ENCODE results near the gene ZNF45.

The ZNF45 gene

GRCh38 chr19:43941209-43941608, 6.1 kb upstream of the ZNF45 start:
- no peaks in the 10 kb centered on the region for H3K4me1 ChIP-seq (ENCODE audit: control insufficient read depth, insufficient read depth, low read length)
- H3K9ac ChIP-seq (ENCODE audit: low read length), result no peak overlapping the region
- no peaks in the 10 kb centered on the region for H3K27me3 ChIP-seq (ENCODE audit: control insufficient read depth, insufficient read depth, low read length)
- no peaks in the 10 kb centered on the region for H3K36me3 ChIP-seq (ENCODE audit: control insufficient read depth, insufficient read depth, low read length)
- H3K27ac ChIP-seq (ENCODE audit: low read depth, low read length), result no peak overlapping the region
- H3K4me3 ChIP-seq (ENCODE audit: low read length), result no peak overlapping the region

DNA sequence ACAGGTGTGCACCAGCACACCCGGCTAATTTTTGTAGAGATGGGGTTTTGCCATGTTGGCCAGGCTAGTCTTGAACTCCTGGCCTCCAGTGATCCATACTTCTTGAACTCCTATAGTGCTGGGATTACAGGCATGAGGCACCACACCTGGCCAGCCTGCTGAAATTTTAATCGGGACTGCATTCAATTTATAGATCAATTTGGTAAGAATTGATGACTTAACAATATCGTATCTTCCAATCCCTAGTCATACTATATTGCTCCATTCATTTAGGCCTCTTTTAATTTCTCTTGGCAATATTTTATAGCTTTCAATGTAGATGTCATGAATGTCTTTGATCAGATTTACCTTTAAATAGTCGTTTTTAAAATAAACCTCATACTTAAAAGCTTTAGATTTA, 5.6 kb upstream of the ZNF45 start:
- Histone ChIP-seq H3K27ac (ENCODE audit: low read depth, low read length) (no peak overlapping the region), H3K4me3 (ENCODE audit: low read length) (no peak overlapping the region), H3K36me3 (ENCODE audit: control insufficient read depth, insufficient read depth, low read length) (no peaks in the 10 kb centered on the region), H3K27me3 (ENCODE audit: control insufficient read depth, insufficient read depth, low read length) (no peaks in the 10 kb centered on the region), H3K4me1 (ENCODE audit: control insufficient read depth, insufficient read depth, low read length) (no peaks in the 10 kb centered on the region), H3K9ac (ENCODE audit: low read length) (no peak overlapping the region)

GRCh38 chr19:43939557-43940260, 4.6 kb upstream of the ZNF45 start:
- Histone ChIP-seq H3K27me3 (ENCODE audit: control insufficient read depth, insufficient read depth, low read length) (no peaks in the 10 kb centered on the region), H3K4me1 (ENCODE audit: control insufficient read depth, insufficient read depth, low read length) (no peaks in the 10 kb centered on the region), H3K36me3 (ENCODE audit: control insufficient read depth, insufficient read depth, low read length) (no peaks in the 10 kb centered on the region), H3K4me3 (ENCODE audit: low read length) (no peak overlapping the region), H3K27ac (ENCODE audit: low read depth, low read length) (no peak overlapping the region), H3K9ac (ENCODE audit: low read length) (no peak overlapping the region)

- Histone ChIP-seq H3K27ac (ENCODE audit: low read depth, low read length) (no peak overlapping the region), H3K4me3 (ENCODE audit: low read length) (no peak overlapping the region), H3K36me3 (ENCODE audit: control insufficient read depth, insufficient read depth, low read length) (no peaks in the 10 kb centered on the region), H3K27me3 (ENCODE audit: control insufficient read depth, insufficient read depth, low read length) (no peaks in the 10 kb centered on the region), H3K4me1 (ENCODE audit: control insufficient read depth, insufficient read depth, low read length) (peaks cover 7% of the 10 kb centered on the region), H3K9ac (ENCODE audit: low read length) (no peak overlapping the region)
Observed at GRCh38 chr19:43936188-43936587, 1.1 kb upstream of the ZNF45 start.

DNA sequence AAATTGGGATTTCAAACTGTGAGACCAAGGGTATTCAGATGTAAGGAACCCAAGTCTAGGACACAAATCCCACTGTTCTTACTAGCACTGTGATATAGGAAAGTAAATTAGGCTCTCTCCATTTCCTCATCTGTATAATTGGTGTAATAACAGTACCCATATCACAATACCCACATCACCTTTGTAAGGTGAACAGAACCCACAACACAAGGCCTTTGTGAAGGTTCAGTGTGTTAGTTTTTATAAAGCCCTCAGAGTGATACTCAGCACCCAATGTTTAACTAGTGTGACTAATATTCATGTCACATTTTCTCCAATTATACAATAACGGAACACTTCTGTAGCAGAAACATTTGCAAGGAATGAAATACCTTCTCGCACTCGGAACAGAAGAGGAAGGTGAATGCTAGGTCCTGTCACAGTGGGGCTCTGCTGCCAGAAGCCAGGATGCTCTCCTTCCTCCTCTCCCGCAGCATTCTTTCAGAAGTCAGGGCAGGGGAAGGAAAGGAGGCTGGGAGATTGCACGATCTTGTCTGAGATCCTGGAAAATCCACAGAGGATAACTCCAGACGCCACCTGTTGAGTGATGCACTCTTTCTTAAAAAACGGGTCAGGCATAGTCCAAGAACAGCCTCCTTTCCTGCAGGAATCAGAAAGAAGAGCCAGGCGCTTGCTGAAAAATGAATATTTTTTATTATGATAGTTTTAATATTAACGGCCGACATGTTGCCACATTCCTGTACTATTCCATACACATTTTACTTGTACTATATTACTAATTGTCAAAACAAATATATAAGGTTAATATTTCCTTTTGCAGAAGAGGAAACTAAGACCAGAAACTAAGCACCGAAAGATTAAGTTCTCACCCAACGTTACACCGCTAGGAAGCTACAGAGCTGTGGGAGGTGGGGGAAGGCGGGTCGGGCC, 762 bp downstream of the ZNF45 start:
- peak overlapping the region; percentile 90 for H3K27ac ChIP-seq (ENCODE audit: low read depth, low read length)
- H3K9ac ChIP-seq (ENCODE audit: low read length), result peak overlapping the region; percentile 72
- peak overlapping the region; percentile 77 for H3K4me3 ChIP-seq (ENCODE audit: low read length)
- H3K36me3 ChIP-seq (ENCODE audit: control insufficient read depth, insufficient read depth, low read length), result peaks cover 4% of the 10 kb centered on the region
- no peaks in the 10 kb centered on the region for H3K27me3 ChIP-seq (ENCODE audit: control insufficient read depth, insufficient read depth, low read length)
- H3K4me1 ChIP-seq (ENCODE audit: control insufficient read depth, insufficient read depth, low read length), result peaks cover 7% of the 10 kb centered on the region

- no peak overlapping the region for H3K4me3 ChIP-seq (ENCODE audit: low read length)
- H3K27me3 ChIP-seq (ENCODE audit: control insufficient read depth, insufficient read depth, low read length), result no peaks in the 10 kb centered on the region
- peaks cover under 1% of the 10 kb centered on the region for H3K4me1 ChIP-seq (ENCODE audit: control insufficient read depth, insufficient read depth, low read length)
- H3K36me3 ChIP-seq (ENCODE audit: control insufficient read depth, insufficient read depth, low read length), result peaks cover 33% of the 10 kb centered on the region
- no peak overlapping the region for H3K9ac ChIP-seq (ENCODE audit: low read length)
- no peak overlapping the region for H3K27ac ChIP-seq (ENCODE audit: low read depth, low read length)
Observed at GRCh38 chr19:43928820-43929219, 6.3 kb downstream of the ZNF45 start.

DNA sequence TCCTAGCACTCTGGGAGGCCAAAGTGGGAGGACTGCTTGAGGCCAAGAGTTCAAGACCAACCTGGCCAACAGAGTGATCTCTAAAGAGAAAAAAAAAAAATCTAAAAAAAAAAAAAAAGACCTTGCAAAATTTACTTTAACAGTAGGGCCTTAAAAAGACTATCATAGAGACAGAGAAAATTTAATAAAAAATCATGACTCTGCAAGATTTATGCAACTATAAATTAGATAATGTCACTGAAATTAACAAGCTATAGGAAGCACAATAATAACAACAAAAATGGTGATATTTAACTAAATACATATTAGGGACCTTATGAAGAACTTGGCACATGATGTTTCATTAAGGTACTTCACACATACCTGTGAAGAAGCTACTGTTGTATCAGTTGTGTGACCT, 11.2 kb downstream of the ZNF45 start:
- H3K27me3 ChIP-seq (ENCODE audit: control insufficient read depth, insufficient read depth, low read length), result no peaks in the 10 kb centered on the region
- H3K36me3 ChIP-seq (ENCODE audit: control insufficient read depth, insufficient read depth, low read length), result peaks cover 55% of the 10 kb centered on the region
- no peaks in the 10 kb centered on the region for H3K4me1 ChIP-seq (ENCODE audit: control insufficient read depth, insufficient read depth, low read length)
- H3K9ac ChIP-seq (ENCODE audit: low read length), result no peak overlapping the region
- no peak overlapping the region for H3K4me3 ChIP-seq (ENCODE audit: low read length)
- H3K27ac ChIP-seq (ENCODE audit: low read depth, low read length), result no peak overlapping the region

DNA sequence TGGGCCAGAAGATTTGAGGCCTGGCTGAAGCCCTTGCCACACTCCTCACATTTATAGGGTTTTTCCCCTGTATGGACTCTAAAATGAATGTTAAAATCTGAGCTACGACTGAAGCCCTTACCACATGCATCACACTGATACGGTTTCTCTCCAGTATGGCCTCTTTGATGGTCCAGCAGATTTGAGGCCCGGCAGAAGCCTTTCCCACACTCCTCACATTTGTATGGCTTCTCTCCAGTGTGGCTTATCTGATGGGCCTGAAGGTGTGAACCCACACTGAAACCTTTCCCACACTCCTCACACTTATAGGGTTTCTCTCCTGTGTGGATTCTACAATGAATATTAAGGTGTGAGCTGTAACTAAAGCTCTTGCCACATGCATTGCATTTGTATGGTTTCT, 21.0 kb downstream of the ZNF45 start:
- no peaks in the 10 kb centered on the region for H3K4me1 ChIP-seq (ENCODE audit: control insufficient read depth, insufficient read depth, low read length)
- peaks cover 51% of the 10 kb centered on the region for H3K36me3 ChIP-seq (ENCODE audit: control insufficient read depth, insufficient read depth, low read length)
- H3K27me3 ChIP-seq (ENCODE audit: control insufficient read depth, insufficient read depth, low read length), result no peaks in the 10 kb centered on the region
- peak overlapping the region; percentile 17 for H3K4me3 ChIP-seq (ENCODE audit: low read length)
- H3K27ac ChIP-seq (ENCODE audit: low read depth, low read length), result no peak overlapping the region
- H3K9ac ChIP-seq (ENCODE audit: low read length), result no peak overlapping the region

DNA sequence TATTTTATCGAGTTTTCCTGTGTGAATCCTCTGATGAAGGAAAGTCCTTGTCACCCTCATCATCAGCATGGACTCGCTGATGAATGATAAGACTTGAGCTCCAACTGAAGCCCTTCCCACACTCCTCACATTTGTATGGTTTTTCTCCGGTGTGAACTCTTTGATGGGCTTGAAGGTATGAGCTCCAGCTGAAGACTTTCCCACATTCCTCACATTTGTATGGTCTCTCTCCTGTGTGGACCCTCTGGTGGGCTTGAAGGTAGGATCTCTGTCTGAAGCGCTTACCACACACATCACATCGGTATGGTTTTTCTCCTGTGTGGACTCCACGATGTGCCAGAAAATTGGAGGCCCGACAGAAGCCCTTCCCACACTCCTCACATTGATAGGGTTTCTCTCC, 21.7 kb downstream of the ZNF45 start:
- peaks cover 44% of the 10 kb centered on the region for H3K36me3 ChIP-seq (ENCODE audit: control insufficient read depth, insufficient read depth, low read length)
- no peaks in the 10 kb centered on the region for H3K4me1 ChIP-seq (ENCODE audit: control insufficient read depth, insufficient read depth, low read length)
- H3K4me3 ChIP-seq (ENCODE audit: low read length), result peak overlapping the region; percentile 17
- H3K27ac ChIP-seq (ENCODE audit: low read depth, low read length), result no peak overlapping the region
- H3K9ac ChIP-seq (ENCODE audit: low read length), result no peak overlapping the region
- no peaks in the 10 kb centered on the region for H3K27me3 ChIP-seq (ENCODE audit: control insufficient read depth, insufficient read depth, low read length)

DNA sequence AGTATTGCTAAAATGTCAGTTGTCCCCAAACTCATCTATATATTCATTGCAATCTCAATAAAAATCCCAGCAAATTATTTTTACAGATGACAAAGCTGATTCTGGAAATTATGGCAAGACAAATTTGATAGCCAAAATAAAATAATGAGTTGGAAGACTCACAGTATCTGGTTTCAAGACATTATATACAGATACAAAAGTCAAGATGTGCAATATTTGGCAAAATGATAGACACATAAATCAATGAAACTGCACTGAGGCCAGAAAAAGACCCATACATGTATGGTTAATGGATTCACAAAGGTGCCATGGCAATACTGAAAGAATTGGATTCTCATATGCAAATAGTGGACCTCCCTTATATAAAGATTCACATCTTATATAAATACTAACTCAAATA, 24.2 kb downstream of the ZNF45 start:
- no peaks in the 10 kb centered on the region for H3K27me3 ChIP-seq (ENCODE audit: control insufficient read depth, insufficient read depth, low read length)
- H3K36me3 ChIP-seq (ENCODE audit: control insufficient read depth, insufficient read depth, low read length), result peaks cover 24% of the 10 kb centered on the region
- no peak overlapping the region for H3K27ac ChIP-seq (ENCODE audit: low read depth, low read length)
- H3K4me1 ChIP-seq (ENCODE audit: control insufficient read depth, insufficient read depth, low read length), result no peaks in the 10 kb centered on the region
- H3K4me3 ChIP-seq (ENCODE audit: low read length), result no peak overlapping the region
- no peak overlapping the region for H3K9ac ChIP-seq (ENCODE audit: low read length)

DNA sequence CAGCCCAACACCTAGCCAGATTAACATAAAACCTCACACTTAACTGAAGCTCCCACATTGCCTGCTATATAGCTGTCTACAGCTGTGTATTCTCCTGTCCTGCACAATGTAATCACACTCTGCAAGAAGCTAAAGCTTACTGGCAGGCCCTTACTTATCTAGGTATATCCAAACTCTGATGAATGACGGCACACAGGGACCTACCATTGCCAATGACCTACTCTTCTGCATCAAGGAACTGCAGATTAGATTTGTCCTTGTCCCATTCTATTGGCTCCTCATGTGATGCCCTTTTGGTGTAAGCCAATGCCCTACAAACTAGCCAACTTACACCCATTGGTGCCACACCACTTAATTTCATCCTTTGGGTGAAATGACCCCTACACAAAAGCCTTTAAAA, 26.4 kb downstream of the ZNF45 start:
- Histone ChIP-seq H3K4me3 (ENCODE audit: low read length) (no peak overlapping the region), H3K27me3 (ENCODE audit: control insufficient read depth, insufficient read depth, low read length) (no peaks in the 10 kb centered on the region), H3K4me1 (ENCODE audit: control insufficient read depth, insufficient read depth, low read length) (no peaks in the 10 kb centered on the region), H3K27ac (ENCODE audit: low read depth, low read length) (no peak overlapping the region), H3K36me3 (ENCODE audit: control insufficient read depth, insufficient read depth, low read length) (peaks cover 5% of the 10 kb centered on the region), H3K9ac (ENCODE audit: low read length) (no peak overlapping the region)

- no peaks in the 10 kb centered on the region for H3K27me3 ChIP-seq (ENCODE audit: control insufficient read depth, insufficient read depth, low read length)
- no peak overlapping the region for H3K4me3 ChIP-seq (ENCODE audit: low read length)
- no peak overlapping the region for H3K9ac ChIP-seq (ENCODE audit: low read length)
- no peaks in the 10 kb centered on the region for H3K36me3 ChIP-seq (ENCODE audit: control insufficient read depth, insufficient read depth, low read length)
- H3K4me1 ChIP-seq (ENCODE audit: control insufficient read depth, insufficient read depth, low read length), result no peaks in the 10 kb centered on the region
- H3K27ac ChIP-seq (ENCODE audit: low read depth, low read length), result no peak overlapping the region
Observed at GRCh38 chr19:43906774-43907173, 28.3 kb downstream of the ZNF45 start.
